Measurements from ENCODE around the gene PTTG1. TPM values are rescaled to one million over a fixed set of nuclear protein-coding genes. Genes with fewer than 3 reads are reported as not detected.

PTTG1 gene
- total and polyA plus RNA-seq, 2 donors: 6.5 to 51.3 TPM

- no peaks in the 10 kb centered on the region for H3K36me3 ChIP-seq (ENCODE audit: insufficient read depth)
Measured at GRCh38 chr5:160478163-160478562, 56.5 kb downstream of the PTTG1 start.

More at GRCh38 chr5:160478163-160478562, 56.5 kb downstream of the PTTG1 start:
- no peak for DNase-seq (ENCODE audit: extremely low spot score)
- 78% methylated on average over 2 of the region's 2 CpGs for WGBS
- no peaks in the 10 kb centered on the region for H3K4me1 ChIP-seq (ENCODE audit: insufficient read depth)
- H3K4me3 ChIP-seq (ENCODE audit: low read depth, low read length): no peak overlapping the region
- no peak overlapping the region for H3K27ac ChIP-seq (ENCODE audit: low read depth)

Small RNA genes within 50 kb of the gene (small RNA-seq; reads per million reads assigned to genes)
- not detected for gene MIR3142

Other genes with a start within 250 kb of the PTTG1 start
- gene FABP6, start 192.3 kb upstream of the PTTG1 start, total RNA-seq: 1.4 TPM
- gene FABP6, start 192.3 kb upstream of the PTTG1 start, polyA plus RNA-seq: 0.68 TPM
- 4.7 TPM for gene CCNJL, start 109.3 kb upstream of the PTTG1 start, total RNA-seq
- 2.0 TPM for gene CCNJL, start 109.3 kb upstream of the PTTG1 start, polyA plus RNA-seq
- 17.1 TPM for gene C1QTNF2, start 51.2 kb upstream of the PTTG1 start, total RNA-seq
- gene C1QTNF2, start 51.2 kb upstream of the PTTG1 start, polyA plus RNA-seq: 4.0 TPM
- 31.2 TPM for gene FAM200C, start 21.8 kb upstream of the PTTG1 start, total RNA-seq
- 4.3 TPM for gene FAM200C, start 21.8 kb upstream of the PTTG1 start, polyA plus RNA-seq
- gene SLU7, start 2.8 kb upstream of the PTTG1 start, total RNA-seq: 39.7 TPM
- 35.7 TPM for gene SLU7, start 2.8 kb upstream of the PTTG1 start, polyA plus RNA-seq

Measured in urinary bladder (tissue), 4 donors.